Calu3 (cell line): ENCODE data around the gene CDADC1. TPM values are rescaled to one million over a fixed set of nuclear protein-coding genes. Genes with fewer than 3 reads are reported as not detected.
"Not testable (repeated sequence)": the region's sequence is repeated elsewhere in the genome, so short reads cannot be mapped to it uniquely, and the experiment has no call there.

Experiments used
- BruUV-seq: library from RNA; stranded (reverse); fragments of 400-500 nt; replicated peaks from 2 replicates; lab custom pipeline; 2021; lab: Mats Ljungman, UMichigan
- CTCF ChIA-PET: fragments of 300-600 bp; sonication (Branson Sonifier 250); formaldehyde crosslinking; loops from one replicate; lab custom pipeline; 2022; ENCODE audit warnings: antibody characterized with exemption; lab: Charles Lee
- DNase-seq: peaks from one replicate; pipeline ENCODE4 v3.0.0; 2022
- H3K27ac Mint-ChIP-seq: one replicate; pipeline ENCODE4 v1.8.0; 2022; ENCODE audit warnings: mixed read lengths; ENCODE audit not compliant: unreplicated experiment
- H3K27me3 Mint-ChIP-seq: one replicate; pipeline ENCODE4 v1.8.0; 2022; ENCODE audit warnings: mixed read lengths; ENCODE audit not compliant: unreplicated experiment
- H3K36me3 Mint-ChIP-seq: one replicate; pipeline ENCODE4 v1.8.0; 2022; ENCODE audit warnings: mild to moderate bottlenecking, moderate library complexity, mixed read lengths; ENCODE audit not compliant: insufficient read depth, unreplicated experiment
- H3K4me1 Mint-ChIP-seq: one replicate; pipeline ENCODE4 v1.8.0; 2022; ENCODE audit warnings: mild to moderate bottlenecking, low read depth, mixed read lengths; ENCODE audit not compliant: unreplicated experiment
- H3K4me3 Mint-ChIP-seq: one replicate; pipeline ENCODE4 v1.8.0; 2022; ENCODE audit warnings: mild to moderate bottlenecking, low read depth, moderate library complexity, mixed read lengths; ENCODE audit not compliant: unreplicated experiment
- H3K9me3 Mint-ChIP-seq: one replicate; pipeline ENCODE4 v1.8.0; 2022; ENCODE audit warnings: low read depth, mixed read lengths; ENCODE audit not compliant: unreplicated experiment
- CTCF ChIP-seq: fragments of 200-600 bp; IDR thresholded peaks from one replicate; pipeline ENCODE4 v1.8.0; 2022; ENCODE audit warnings: antibody characterized with exemption; ENCODE audit not compliant: unreplicated experiment
- intact Hi-C: fragments of 100-400 bp; cut with micrococcal nuclease; formaldehyde crosslinking; loops from one replicate; pipeline ENCODE4 v1.10.0; 2022; ENCODE audit not compliant: unreplicated experiment
- total RNA-seq: library from RNA; stranded (reverse); gene quantifications from 2 replicates; pipeline ENCODE4 v1.2.3, GENCODE V29; 2022

CDADC1 gene
- total RNA-seq, 1 experiment from 2014 or later, result 6.4 TPM

GRCh38 chr13:49320975-49321374 lies 73.2 kb downstream of the CDADC1 start:
- no peak for DNase-seq
- H3K9me3 Mint-ChIP-seq, result no peaks in the 10 kb centered on the region
- no peak for TF ChIP-seq CTCF
- intact Hi-C loops, result no loop called here
- CTCF ChIA-PET, result no interaction called here
- no peaks in the 10 kb centered on the region for H3K36me3 Mint-ChIP-seq
- no TSS peak for BruUV-seq
- no peak overlapping the region for H3K27ac Mint-ChIP-seq
- H3K27me3 Mint-ChIP-seq, result no peaks in the 10 kb centered on the region
- no peaks in the 10 kb centered on the region for H3K4me1 Mint-ChIP-seq
- H3K4me3 Mint-ChIP-seq, result no peak overlapping the region

- H3K9me3 Mint-ChIP-seq, result no peaks in the 10 kb centered on the region
- BruUV-seq, result no TSS peak
- H3K4me1 Mint-ChIP-seq, result no peaks in the 10 kb centered on the region
- H3K36me3 Mint-ChIP-seq, result no peaks in the 10 kb centered on the region
- H3K4me3 Mint-ChIP-seq, result no peak overlapping the region
- CTCF ChIA-PET, result no interaction called here
- H3K27me3 Mint-ChIP-seq, result no peaks in the 10 kb centered on the region
- TF ChIP-seq CTCF, result no peak
- DNase-seq, result no peak
- H3K27ac Mint-ChIP-seq, result no peak overlapping the region
- intact Hi-C loops, result no loop called here
Observed at GRCh38 chr13:49322702-49323101, 75.0 kb downstream of the CDADC1 start.

GRCh38 chr13:49323344-49323743 lies 75.6 kb downstream of the CDADC1 start:
- no peak for DNase-seq
- Mint-ChIP-seq H3K27me3 (no peaks in the 10 kb centered on the region), H3K4me1 (no peaks in the 10 kb centered on the region), H3K36me3 (no peaks in the 10 kb centered on the region), H3K27ac (no peak overlapping the region), H3K9me3 (no peaks in the 10 kb centered on the region), H3K4me3 (no peak overlapping the region)
- CTCF ChIA-PET, result no interaction called here
- BruUV-seq, result no TSS peak
- TF ChIP-seq CTCF, result no peak
- intact Hi-C loops, result no loop called here

GRCh38 chr13:49326222-49326917 lies 78.6 kb downstream of the CDADC1 start:
- Mint-ChIP-seq H3K36me3 (no peaks in the 10 kb centered on the region), H3K27me3 (no peaks in the 10 kb centered on the region), H3K27ac (no peak overlapping the region), H3K9me3 (no peaks in the 10 kb centered on the region), H3K4me3 (no peak overlapping the region), H3K4me1 (no peaks in the 10 kb centered on the region)
- BruUV-seq, result no TSS peak
- DNase-seq, result no peak
- intact Hi-C loops, result no loop called here
- no peak for TF ChIP-seq CTCF
- CTCF ChIA-PET, result no interaction called here

- DNase-seq, intact Hi-C loops, H3K36me3 Mint-ChIP-seq, H3K4me3 Mint-ChIP-seq, H3K4me1 Mint-ChIP-seq, H3K27me3 Mint-ChIP-seq, H3K9me3 Mint-ChIP-seq, CTCF ChIA-PET, BruUV-seq, H3K27ac Mint-ChIP-seq: not testable (repeated sequence)
Observed at GRCh38 chr13:49327145-49327544, 79.4 kb downstream of the CDADC1 start.
